Stromal cell of bone marrow (primary cell): ENCODE results near the gene PLXDC1.
"Not testable (repeated sequence)": the region's sequence is repeated elsewhere in the genome, so short reads cannot be mapped to it uniquely, and the experiment has no call there.

ENCODE experiments used
- DNase-seq: peaks from one replicate; pipeline ENCODE4 v3.0.0-alpha.2; 2012; ENCODE audit warnings: low read depth

The PLXDC1 gene

DNA sequence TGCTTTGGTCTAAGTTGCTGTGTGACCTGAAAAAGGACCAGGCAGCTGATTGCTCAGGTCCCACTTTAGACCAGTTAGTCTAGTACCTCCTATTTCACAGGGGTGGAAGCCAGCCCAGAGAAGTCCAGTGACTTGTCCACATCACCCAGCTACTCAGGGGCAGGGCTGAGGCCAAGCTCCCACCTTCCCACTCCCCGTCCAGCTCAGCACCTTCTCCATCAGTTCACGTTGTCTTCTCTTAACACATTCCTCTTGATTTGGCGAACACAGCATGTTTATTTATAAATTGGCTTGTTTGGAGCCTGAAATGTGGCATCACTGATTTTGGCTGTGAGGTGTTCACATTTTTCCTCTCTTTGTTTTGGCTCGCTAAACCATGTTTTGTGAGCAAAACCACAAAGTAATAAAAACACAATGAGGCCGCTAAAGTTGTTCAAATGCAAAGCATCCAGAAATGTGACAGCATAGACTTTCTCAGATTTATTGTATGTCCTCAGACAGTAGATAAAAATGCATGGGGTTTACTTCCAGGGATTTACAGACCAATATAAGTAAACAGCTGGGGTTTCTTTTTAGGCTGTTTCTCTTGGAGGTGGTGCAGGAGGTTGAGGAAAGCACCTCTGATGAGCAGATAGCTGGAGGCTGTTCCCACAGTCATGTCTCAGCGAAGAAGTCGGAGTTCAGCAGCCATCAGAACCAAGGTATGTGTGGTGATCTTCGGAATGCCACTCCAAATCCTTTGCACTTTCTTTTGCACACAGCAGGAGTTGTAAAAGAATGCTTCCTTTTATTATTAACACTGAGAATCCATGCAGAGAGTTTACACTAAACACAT, 88.4 kb downstream of the PLXDC1 start:
- DNase-seq, result no peak

DNA sequence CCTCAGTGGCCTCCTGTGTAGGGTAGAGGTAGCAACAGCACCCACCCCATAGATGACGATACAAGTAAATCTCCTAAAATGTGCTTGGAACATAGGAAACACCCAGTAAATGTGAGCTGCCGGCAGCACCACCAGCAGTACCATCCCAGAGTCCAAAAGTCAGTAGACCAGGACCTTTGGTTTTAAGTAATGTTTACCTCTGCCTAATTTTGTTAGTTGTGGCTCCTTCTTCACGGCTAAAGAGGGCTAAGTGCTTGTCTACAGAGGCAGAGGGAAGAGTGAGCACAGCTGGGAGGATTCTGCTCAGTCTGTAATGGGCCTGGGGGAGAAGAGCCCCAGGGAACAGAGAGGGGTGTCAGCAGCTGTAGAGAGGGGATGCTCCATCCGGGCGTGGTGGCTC, 92.9 kb downstream of the PLXDC1 start:
- DNase-seq, result no peak

DNA sequence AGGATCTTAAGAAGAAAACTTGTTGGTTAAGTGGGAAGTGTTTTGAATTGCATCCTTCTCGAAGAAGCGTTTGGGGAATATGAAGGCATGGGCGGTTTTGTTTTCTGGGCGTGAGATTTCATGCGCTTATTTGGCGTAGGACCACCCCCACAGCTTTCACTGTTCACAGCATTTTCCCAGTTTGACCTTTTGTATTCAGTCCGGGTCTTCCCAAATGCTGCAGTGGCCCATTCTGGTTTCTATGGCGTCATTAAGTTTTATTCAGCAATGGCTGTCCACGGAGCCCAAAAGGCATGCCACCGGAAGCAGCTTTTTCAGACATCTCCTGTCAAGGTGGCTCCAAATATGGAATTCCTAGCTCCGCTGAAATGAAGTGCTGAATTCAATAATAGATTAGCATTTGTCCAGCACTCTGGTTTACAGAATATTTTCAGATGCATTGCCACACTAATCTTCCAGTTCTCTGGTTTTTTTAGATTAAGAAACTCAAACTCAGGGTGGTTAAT, 93.7 kb downstream of the PLXDC1 start:
- DNase-seq, result no peak

DNA sequence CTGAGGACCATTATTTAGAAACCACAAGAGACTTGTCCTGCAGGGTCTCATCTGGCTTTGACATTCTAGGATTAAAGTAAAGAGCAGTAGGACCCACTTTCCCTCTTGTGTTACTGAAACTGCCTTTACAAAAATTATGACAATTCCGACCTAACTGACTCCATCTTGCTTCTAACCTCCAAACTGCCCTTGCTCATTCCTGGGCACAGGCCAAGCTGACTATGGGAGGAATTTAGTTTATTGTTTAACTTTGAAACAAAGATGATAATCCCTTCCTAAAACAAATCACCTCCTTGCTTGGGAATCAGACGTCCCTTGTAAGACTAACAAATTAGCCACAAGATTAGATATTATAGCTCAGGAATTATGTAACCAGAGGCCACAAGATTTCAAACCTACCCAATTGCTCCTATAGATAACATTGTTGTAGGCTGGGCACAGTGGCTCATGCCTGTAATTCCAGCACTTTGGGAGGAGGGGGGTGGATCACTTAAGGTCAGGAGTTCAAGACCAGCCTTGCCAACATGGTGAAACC, 97.3 kb downstream of the PLXDC1 start:
- DNase-seq, result no peak

DNA sequence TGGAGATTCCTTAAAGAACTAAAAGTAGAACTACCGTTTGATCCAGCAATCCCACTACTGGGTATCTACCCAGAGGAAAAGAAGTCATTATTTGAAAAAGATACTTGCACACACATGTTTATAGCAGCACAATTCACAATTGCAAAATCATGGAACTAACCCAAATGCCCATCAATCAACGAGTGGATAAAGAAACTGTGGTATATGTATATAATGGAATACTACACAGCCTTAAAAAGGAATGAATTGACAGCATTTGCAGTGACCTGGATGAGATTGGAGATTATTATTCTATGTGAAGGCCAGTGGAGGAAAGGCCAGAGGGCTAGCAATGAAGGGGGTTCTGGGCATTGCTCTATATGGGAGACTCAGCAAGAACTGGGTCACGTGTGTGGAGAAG, 99.0 kb downstream of the PLXDC1 start:
- DNase-seq, result not testable (repeated sequence)

DNA sequence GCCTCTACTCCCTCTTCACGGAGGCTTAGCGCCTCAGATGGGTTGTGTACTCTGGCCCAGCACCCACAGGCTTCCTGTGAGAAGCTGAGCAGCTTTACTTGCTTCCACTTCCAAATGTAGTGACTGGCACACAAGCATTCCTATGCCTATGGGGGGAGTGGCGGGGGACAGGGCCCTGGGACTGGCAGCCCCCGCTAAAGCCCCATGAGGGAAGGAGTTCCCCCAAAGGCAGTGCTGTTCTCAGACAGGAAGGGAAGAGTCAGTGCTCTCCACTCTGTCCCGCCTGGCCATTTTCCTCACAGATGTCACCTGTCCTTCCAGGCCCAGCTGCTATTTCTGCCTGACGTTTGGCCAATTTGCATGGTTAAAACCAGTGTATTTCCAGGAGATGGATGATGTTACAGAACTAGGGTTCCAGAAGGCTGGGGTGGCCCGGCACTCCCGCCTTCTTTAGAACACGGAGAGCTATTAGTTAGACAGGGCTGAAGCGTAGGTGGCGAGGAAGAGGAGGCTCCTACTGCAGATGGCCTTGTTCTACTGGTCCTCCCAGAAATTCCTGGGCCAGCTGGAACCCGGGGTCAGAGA, 100.3 kb downstream of the PLXDC1 start:
- DNase-seq, result no peak

DNA sequence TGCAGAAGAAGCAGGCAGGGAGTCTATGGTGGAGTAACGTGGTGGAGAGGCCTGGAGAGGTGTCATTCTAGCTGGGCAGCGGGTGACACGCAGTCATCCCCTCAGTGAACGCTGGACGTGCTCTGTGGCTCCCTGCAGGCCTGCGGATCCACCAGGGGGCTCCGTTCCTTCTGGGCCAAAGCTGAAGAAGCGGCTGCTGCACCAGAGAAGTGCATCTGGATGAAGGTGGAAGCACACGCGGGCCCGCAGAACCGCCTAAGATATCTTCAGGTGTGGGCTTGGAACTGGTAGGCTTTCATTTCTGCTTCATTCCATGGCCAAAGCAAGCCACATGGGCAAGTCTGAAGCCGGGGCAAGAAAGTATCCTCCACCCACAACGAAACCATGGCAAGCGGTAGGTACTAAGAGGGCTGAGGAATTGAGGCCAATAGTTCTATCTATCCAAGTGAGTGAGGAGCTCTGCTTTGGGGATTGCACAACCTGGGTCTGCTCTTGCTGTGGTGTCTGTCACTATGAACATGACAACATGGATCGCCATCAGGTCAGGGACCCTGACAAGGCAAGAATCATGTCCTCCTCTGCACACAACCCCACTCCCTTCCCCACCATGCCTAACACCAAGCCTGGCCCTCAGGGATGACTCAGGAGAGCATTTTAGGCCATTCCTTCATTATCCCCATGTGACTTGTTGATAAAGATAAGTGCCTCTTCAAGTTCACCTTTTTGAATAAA, 105.3 kb downstream of the PLXDC1 start:
- DNase-seq, result no peak

DNA sequence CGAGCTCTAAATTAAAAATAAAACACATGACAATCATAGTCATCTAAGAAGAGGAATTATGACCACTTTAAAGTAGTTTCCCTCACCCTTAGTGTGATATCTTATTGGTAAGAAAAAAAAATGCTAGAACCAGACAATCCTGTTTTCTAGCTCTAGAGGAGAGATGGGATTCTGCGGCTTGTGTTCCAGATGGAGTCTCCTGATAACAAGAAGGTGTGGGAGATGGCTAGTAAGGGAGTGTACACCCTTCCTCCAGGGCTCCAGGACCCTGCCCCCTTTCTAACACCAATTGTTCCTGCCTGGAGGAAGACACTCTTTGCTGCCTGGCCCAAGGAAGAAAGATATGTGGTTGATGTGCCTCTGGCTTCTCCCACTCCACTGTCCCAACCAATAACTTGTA, 115.4 kb downstream of the PLXDC1 start:
- DNase-seq, result no peak

DNA sequence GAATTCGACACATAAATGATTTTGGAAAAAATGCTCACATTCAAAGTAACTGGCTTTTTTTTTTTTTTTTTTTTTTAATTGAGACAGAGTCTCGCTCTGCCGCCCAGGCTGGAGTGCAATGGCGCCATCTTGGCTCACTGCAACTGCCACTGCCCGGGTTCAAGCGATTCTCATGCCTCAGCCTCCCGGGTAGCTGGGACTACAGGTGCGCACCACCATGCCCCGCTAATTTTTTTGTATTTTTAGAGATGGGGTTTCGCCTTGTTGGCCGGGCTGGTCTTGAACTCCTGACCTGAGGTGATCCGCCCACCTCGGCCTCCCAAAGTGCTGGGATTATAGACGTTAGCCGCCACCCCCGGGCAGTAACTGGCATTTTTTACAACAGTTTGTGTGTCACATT, 115.9 kb downstream of the PLXDC1 start:
- DNase-seq, result not testable (repeated sequence)

DNA sequence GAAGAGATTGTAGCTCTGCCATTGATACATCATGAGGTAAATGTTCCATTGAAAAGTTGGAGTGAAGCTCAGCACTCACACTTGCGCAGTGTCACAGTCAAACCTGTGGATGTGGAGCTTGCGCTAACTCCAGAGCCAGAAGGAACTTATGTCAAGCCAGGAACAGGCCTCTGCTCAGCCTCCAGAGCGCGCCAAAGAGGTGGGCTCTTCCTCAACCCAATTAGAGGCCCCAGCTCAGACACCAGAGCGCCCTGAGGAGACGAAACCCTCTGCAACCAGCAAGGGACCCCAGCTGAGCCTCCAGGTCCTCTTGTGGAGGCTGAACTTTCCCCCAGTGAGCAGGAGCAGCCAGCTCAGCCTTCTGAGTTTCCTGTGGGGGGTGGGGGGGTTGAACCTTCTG, 122.7 kb downstream of the PLXDC1 start:
- DNase-seq, result no peak

DNA sequence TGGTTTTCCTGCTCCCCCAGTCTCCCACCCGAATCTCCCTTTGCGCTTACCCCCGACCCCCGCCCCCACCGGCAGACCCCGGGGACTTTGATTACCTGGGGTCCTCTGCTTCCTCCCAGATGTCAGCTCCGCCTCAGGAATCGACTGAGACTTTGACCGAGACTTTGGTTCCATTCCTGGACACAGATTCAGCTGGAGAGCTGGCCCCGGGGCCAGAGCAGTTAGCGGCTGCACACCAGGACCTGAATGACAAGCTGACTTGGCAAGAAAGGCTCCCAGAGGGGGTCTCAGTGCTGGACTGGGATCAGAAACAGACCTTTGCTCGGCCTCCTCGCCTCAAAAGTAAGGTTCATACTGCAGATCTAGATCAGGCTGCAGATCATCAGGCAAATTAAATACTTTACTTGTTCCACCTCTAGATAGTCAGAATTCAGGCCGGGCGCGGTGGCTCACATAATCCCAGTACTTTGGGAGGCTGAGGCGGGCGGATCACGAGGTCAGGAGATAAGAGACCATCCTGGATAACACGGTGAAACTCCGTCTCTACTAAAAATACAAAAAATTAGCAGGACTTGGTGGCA, 123.9 kb downstream of the PLXDC1 start:
- DNase-seq, result no peak

DNA sequence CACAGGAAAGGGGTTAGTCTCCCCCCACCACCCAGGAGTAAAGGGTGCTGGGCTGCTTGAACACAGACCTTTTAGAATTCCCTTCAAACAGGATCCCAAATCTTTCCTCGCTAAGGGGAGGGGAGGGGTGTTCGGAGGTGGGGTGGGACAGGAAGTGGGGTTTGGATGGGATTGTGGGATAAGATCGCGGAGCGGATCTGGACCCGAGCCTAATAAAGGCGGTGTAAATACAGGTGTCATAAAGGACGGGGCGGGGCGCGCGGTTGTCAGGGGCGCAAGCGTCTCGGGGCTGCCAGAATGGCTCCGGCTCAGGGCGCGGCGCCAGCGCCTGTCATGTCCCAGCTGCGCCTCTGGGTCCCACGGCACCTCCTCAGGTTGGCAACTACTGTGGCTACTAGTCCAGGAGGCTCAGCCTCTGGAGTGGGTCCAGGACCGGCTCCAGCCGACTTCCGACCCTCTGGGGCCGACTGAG, 124.4 kb downstream of the PLXDC1 start:
- DNase-seq, result no peak

DNA sequence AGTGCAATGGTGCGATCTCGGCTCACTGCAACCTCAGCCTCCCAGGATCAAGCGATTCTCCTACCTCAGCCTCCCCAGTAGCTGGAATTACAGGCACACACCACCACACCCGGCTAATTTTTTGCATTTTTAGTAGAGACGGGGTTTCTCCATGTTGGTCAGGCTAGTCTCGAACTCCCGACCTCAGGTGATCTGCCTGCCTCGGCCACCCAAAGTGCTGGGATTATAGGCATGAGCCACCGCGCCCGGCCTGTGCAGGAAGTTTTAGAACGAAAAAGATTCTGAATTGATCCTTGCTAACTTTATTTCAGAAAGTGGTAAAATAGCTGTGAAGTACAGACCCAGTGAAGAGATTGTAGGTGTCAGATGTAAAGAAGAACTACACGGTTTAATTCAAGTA, 125.1 kb downstream of the PLXDC1 start:
- DNase-seq, result not testable (repeated sequence)

DNA sequence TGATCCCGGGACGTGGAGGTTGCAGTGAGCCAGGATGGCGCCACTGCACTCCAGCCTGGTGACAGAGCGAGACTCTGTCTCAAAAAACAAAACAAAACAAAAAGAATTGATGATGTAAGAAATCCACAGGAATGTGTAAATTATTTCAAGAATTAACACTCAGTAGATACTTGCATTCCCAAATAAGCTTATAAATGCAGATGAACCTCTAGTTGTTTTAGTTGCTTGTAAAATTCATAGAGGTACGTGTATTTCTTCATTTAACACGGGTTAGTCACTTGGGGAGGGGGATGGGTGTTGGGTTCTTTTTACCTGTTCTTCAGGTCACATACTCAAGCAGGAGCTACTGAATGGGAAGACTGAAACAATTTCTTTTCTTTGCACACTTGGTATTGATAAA, 128.5 kb downstream of the PLXDC1 start:
- DNase-seq, result no peak

DNA sequence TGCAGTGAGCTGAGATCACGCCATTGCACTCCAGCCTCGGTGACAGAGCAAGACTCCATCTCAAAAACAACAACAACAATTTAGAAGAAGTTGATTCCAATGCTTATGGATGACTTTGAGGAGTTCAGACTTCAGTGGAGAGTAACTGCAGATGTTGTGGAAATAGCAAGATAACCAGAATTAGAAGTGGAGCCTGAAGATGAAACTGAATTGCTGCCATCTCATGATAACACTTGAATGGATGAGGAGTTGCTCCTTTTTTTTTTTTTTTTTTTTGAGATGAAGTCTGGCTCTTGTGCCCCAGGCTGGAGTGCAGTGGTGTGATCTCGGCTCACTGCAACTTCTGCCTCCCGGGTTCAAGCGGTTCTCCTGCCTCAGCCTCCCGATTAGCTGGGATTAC, 131.4 kb downstream of the PLXDC1 start:
- not testable (repeated sequence) for DNase-seq

DNA sequence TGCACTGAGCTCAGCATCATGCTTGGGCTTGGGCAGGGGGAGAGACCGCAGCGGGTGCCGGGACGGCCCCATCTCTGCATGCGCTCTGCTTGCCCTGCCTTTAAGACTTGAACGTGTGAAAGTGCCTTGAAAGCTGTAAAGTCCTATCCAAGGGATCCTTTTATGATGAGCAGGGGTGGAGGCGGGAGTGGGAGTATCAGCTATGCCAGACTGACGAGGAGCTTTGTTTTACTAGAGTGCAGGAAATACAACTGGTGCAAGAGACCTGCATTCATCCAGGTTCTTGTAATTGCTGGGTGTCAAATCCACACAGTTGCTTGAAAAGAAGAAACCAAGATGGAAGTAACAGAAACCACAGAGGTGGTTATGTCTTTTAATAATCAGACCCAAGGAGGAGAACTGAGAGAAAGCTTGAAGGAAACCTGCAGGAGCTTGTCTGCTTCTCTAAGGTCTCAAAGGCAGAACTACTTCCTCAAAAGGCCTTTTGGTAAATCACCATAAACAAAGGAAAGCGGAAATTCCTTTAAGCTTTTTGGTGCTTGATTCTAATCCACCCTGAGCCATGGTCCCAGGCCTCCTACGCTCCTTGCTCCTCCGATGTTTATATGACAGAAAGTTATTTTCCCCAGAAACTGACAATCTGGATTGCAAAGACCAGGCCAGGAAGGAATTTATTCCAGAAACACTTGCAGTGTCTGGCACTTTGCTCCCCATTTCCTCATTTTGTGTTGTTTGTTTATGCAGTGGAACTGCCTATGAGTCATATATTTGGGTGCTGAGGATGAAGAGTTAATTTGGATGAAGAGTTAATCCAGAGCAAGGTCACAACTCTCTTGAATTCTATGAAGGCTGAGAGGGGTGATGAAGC, 132.9 kb downstream of the PLXDC1 start:
- no peak for DNase-seq

DNA sequence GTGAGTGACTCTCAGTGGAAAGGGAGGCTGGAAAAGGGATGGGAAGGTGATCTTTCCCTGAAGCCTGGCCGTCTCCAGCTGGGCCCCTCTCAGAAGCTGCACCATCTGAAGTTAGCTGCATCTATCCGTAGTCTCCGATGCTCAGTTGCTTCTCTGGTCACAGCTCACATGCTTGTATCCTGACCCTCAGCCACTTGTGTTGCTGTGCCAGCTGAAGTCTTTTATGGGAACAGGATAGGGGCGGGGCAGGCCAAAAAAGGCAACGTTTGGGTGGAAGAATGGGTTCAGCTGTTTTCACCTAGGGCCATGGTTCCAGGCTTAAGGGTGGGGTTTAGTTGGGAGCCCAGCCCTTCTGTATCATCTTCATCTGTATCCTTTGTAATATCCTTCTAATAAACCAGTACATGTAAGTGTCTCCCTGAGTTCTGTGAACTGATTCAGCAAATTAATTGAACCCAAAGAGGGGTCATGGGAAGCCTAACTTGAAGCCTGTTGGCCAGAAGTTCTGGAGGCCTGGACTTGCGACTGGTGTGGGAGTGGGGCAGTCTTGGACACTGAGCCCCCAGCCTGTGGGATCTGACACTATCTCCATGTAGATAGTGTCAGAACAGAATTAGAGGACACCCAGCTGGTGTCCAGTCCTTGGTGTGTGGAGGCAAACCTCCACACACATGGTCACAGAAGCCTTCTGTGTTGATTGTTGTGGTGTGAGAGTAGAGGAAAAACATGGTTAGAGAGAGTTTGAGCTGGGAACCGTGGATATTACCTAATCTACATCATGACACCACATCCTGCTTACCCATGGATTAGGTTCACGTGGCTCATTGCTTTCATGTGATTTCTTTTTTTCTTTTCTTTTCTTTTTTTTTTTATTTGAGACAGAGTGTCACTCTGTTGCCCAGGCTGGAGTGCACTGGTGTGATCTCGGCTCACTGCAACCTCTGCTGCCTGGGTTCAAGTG, 135.0 kb downstream of the PLXDC1 start:
- DNase-seq, result peak; percentile 30

DNA sequence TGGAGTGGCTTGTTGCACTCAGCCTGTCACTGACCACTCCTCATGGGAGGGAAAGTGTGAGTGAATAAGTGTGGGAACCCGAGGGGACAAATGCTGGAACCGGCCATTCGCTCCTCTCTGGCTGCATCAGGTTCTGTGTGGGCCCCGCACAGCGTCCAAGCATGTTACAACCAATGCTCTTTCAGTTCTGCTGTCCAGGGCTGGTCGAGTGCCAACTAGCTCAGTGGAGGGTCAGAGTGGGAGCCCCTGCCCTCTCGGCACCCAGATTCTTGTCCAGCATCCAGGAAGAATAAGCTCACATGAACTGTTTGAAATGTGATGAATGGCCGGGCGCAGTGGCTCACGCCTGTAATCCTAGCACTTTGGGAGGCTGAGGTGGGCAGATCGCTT, 135.9 kb downstream of the PLXDC1 start:
- DNase-seq, result no peak

DNA sequence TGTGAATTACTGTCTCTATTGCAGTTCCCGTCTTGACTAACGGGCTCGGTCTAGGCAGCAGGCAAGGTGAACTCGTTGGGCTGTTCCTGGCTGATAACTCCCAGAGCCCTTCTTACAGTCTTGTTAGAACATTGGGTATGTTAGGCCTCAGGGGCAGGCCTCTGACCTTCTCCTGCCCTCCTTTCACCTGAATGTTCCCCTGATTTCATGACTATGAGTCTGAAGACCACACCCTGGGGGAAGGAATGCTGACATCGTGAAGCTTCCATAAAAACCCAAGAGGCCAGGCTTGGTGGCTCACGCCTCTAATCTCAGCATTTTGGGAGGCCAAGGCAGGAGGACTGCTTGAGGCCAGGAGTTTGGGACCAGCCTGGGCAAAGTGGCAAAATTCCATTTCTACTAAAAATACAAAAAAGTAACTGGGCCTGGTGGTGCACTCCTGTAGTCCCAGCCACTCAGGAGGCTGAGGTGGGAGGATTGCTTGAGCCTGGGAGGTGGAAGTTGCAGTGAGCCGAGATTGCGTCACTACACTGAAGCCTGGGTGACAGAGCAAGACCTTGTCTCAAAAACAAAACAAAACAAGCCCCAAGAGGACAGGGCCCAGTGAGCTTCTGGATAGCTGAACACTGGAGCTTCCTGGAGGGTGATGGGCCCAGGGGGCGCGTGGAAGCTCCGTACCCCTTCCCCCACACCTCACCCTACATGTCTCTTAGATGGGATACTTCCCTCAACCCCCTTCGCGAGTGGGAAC, 136.5 kb downstream of the PLXDC1 start:
- no peak for DNase-seq
